HepG2 (cell line): ENCODE results near the gene SPEM2. TPM values are rescaled to one million over a fixed set of nuclear protein-coding genes. Genes with fewer than 3 reads are reported as not detected.

Experiments
- AKAP8 ChIP-seq: sonication (generic); formaldehyde crosslinking; IDR thresholded peaks from 2 replicates; pipeline ENCODE4 v1.5.1; 2020; ENCODE audit warnings: mild to moderate bottlenecking, missing genetic modification reagents
- ARID2 ChIP-seq: sonication (generic); formaldehyde crosslinking; IDR thresholded peaks from 2 replicates; pipeline ENCODE4 v1.8.1; 2022; ENCODE audit warnings: mild to moderate bottlenecking, missing genetic modification reagents, borderline replicate concordance
- CEBPZ ChIP-seq: IDR thresholded peaks from 2 replicates; pipeline ENCODE4 v1.6.1; 2012; ENCODE audit warnings: low read length, improper control_type of control experiment
- CENPBD1 ChIP-seq: sonication (generic); formaldehyde crosslinking; IDR thresholded peaks from 2 replicates; pipeline ENCODE4 v1.8.0; 2022; ENCODE audit warnings: missing genetic modification reagents, low read depth, mild to moderate bottlenecking, borderline replicate concordance
- CREBL2 ChIP-seq: sonication (generic); formaldehyde crosslinking; IDR thresholded peaks from 2 replicates; pipeline ENCODE4 v1.8.1; 2023; ENCODE audit warnings: missing genetic modification reagents, mild to moderate bottlenecking, borderline replicate concordance
- CREM ChIP-seq, 2 experiments: sonication (generic) in 1 of 2; formaldehyde crosslinking in 1 of 2; IDR thresholded peaks; 2 replicates each; pipeline versions ENCODE4 v1.4.0 to v1.6.1; 2016 to 2020; ENCODE audit warnings: antibody characterized with exemption in 1 of 2, mild to moderate bottlenecking in 1 of 2, missing genetic modification reagents in 1 of 2
- DNMT1 ChIP-seq: sonication (generic); formaldehyde crosslinking; IDR thresholded peaks from 2 replicates; pipeline ENCODE4 v1.5.1; 2020; ENCODE audit warnings: mild to moderate bottlenecking, missing genetic modification reagents
- EED ChIP-seq: sonication (generic); formaldehyde crosslinking; IDR thresholded peaks from 2 replicates; pipeline ENCODE4 v1.5.0; 2020; ENCODE audit warnings: mild to moderate bottlenecking, missing genetic modification reagents
- ETV6 ChIP-seq: sonication (generic); formaldehyde crosslinking; conservative IDR thresholded peaks from 2 replicates; pipeline ENCODE4 v1.4.0; 2020; ENCODE audit warnings: missing genetic modification reagents
- HNRNPL ChIP-seq: fragments of 200-400 bp; formaldehyde crosslinking; IDR thresholded peaks from 2 replicates; pipeline ENCODE4 v1.6.1; 2017; ENCODE audit warnings: mild to moderate bottlenecking, low read depth, low read length
- MYC ChIP-seq: sonication (generic); formaldehyde crosslinking; IDR thresholded peaks from 2 replicates; pipeline ENCODE4 v1.9.0; 2021; ENCODE audit warnings: missing genetic modification reagents, borderline replicate concordance
- NR2F1 ChIP-seq, 2 experiments: fragments of 450-650 bp in 1 of 2; formaldehyde crosslinking in 1 of 2; IDR thresholded peaks; 2 replicates each; pipeline versions ENCODE4 v1.5.0 to v1.6.1; 2016 to 2020; ENCODE audit warnings: mild to moderate bottlenecking in 1 of 2, missing compliant biosample characterization in 1 of 2, missing genetic modification reagents in 1 of 2, moderate library complexity in 1 of 2
- NRL ChIP-seq: sonication (generic); formaldehyde crosslinking; IDR thresholded peaks from 2 replicates; pipeline ENCODE4 v1.5.0; 2020; ENCODE audit warnings: missing genetic modification reagents, mild to moderate bottlenecking, moderate library complexity, borderline replicate concordance
- RBFOX2 ChIP-seq: fragments of 200-400 bp; formaldehyde crosslinking; IDR thresholded peaks from 2 replicates; pipeline ENCODE4 v1.6.1; 2017; ENCODE audit warnings: low read depth, mild to moderate bottlenecking, low read length
- RBM39 ChIP-seq: fragments of 200-400 bp; formaldehyde crosslinking; IDR thresholded peaks from one replicate; pipeline ENCODE4 v1.6.1; 2018; ENCODE audit warnings: antibody characterized with exemption, mild to moderate bottlenecking, low read depth, low read length; ENCODE audit not compliant: poor library complexity, severe bottlenecking
- RFXAP ChIP-seq: sonication (generic); formaldehyde crosslinking; IDR thresholded peaks from 2 replicates; pipeline ENCODE4 v1.4.0; 2020; ENCODE audit warnings: missing genetic modification reagents, borderline replicate concordance
- SPEN ChIP-seq: sonication (generic); formaldehyde crosslinking; IDR thresholded peaks from 2 replicates; pipeline ENCODE4 v1.5.1; 2020; ENCODE audit warnings: low read depth, mild to moderate bottlenecking, missing genetic modification reagents
- SRY ChIP-seq: sonication (generic); formaldehyde crosslinking; IDR thresholded peaks from 2 replicates; pipeline ENCODE4 v1.8.0; 2022; ENCODE audit warnings: mild to moderate bottlenecking, missing genetic modification reagents
- SYNCRIP ChIP-seq: fragments of 200-400 bp; formaldehyde crosslinking; IDR thresholded peaks from 2 replicates; pipeline ENCODE4 v1.6.1; 2018; ENCODE audit warnings: mild to moderate bottlenecking, low read depth, low read length; ENCODE audit not compliant: insufficient read depth
- ZFP1 ChIP-seq: IDR thresholded peaks from 2 replicates; pipeline ENCODE4 v1.6.1; 2016
- ZNF34 ChIP-seq: sonication (generic); formaldehyde crosslinking; IDR thresholded peaks from 2 replicates; pipeline ENCODE4 v1.4.0; 2020; ENCODE audit warnings: mild to moderate bottlenecking, missing genetic modification reagents, borderline replicate concordance
- ZNF430 ChIP-seq: sonication (generic); formaldehyde crosslinking; IDR thresholded peaks from 2 replicates; pipeline ENCODE4 v1.9.0; 2021; ENCODE audit warnings: mild to moderate bottlenecking, missing genetic modification reagents
- ZNF576 ChIP-seq: sonication (generic); formaldehyde crosslinking; IDR thresholded peaks from 2 replicates; pipeline ENCODE4 v1.4.0; 2020; ENCODE audit warnings: mild to moderate bottlenecking, missing genetic modification reagents
- ZNF7 ChIP-seq: IDR thresholded peaks from 2 replicates; pipeline ENCODE4 v1.6.1; 2016; ENCODE audit warnings: missing biosample characterization, missing genetic modification reagents
- ZNF772 ChIP-seq: sonication (generic); formaldehyde crosslinking; IDR thresholded peaks from 2 replicates; pipeline ENCODE4 v1.5.0; 2020; ENCODE audit warnings: mild to moderate bottlenecking, missing genetic modification reagents
- polyA plus RNA-seq, 8 experiments: library from polyadenylated mRNA; depleted of rRNA in 3 of 8; stranded (reverse) in 7 of 8; unstranded in 1 of 8; fragments of >200 nt; fragmentation: Illumina TruSeq in 4 of 8; extraction: Trizol in 4 of 8; gene quantifications; 2 replicates each; pipeline versions ENCODE4 v1.2.1 to v1.2.3, GENCODE V29; 2011 to 2016; ENCODE audit warnings: low read depth in 4 of 8, missing spikeins in 1 of 8, mixed read lengths in 1 of 8; ENCODE audit not compliant: insufficient read depth in 1 of 8
- total RNA-seq, 5 experiments: library from RNA; depleted of rRNA; stranded (reverse); fragments of >200 nt; fragmentation: Illumina TruSeq; extraction: Trizol; gene quantifications; 2 replicates each; pipeline ENCODE4 v1.2.3, GENCODE V29; 2016; ENCODE audit warnings: low read depth in 1 of 5

Gene SPEM2
- total and polyA plus RNA-seq, 2 of the 13 experiments (the other 11 are each of a cell fraction or from before 2014, with no cell fraction given): not detected

GRCh38 chr17:7444682-7445618 is 19.5 kb downstream of the SPEM2 start, which contains the start of gene CHRNB1 (continued):
- TF ChIP-seq RBM39 (peak; percentile 84), CENPBD1 (CRISPR knock-in tag) (peak; percentile 48; the same call in 1 of the 2 replicates), DNMT1 (CRISPR knock-in tag) (no peak), CREBL2 (CRISPR knock-in tag) (no peak), ZNF772 (CRISPR knock-in tag) (peak; percentile 90), NR2F1 (CRISPR knock-in tag; IDR thresholded peaks at IDR 0.05) (peak in 1 of 2 experiments; percentile 69; a peak in 1 of 4 replicates), ZFP1 (CRISPR knock-in tag) (no peak), ARID2 (no peak), CREM (IDR thresholded peaks at IDR 0.05) (0 out of 2 replicates have a peak, but pooled peaks have one; percentile 19), CREM (CRISPR knock-in tag; IDR thresholded peaks at IDR 0.05) (no peak), ETV6 (CRISPR knock-in tag) (0 out of 2 replicates have a peak, but pooled peaks have one; percentile 26), MYC (CRISPR knock-in tag) (peak; percentile 13; the same call in 1 of the 2 replicates), CEBPZ (no peak), HNRNPL (0 out of 2 replicates have a peak, but pooled peaks have one; percentile 50), ZNF34 (0 out of 2 replicates have a peak, but pooled peaks have one; percentile 53), EED (CRISPR knock-in tag) (0 out of 2 replicates have a peak, but pooled peaks have one; percentile 56), RBFOX2 (peak; percentile 78), NRL (CRISPR knock-in tag) (peak; percentile 13; the same call in 1 of the 2 replicates), AKAP8 (CRISPR knock-in tag) (peak; percentile 26; the same call in 1 of the 2 replicates), SPEN (peak; percentile 73), ZNF430 (peak; percentile 64; the same call in 1 of the 2 replicates), RFXAP (CRISPR knock-in tag) (no peak), SRY (CRISPR knock-in tag) (0 out of 2 replicates have a peak, but pooled peaks have one; percentile 47), ZNF7 (CRISPR knock-in tag) (no peak), SYNCRIP (no peak), ZNF576 (no peak)
